ENCODE measurements around the gene RIMBP2.

Gene RIMBP2

GRCh38 chr12:130508318-130508717 lies 207.8 kb downstream of the RIMBP2 start:
- DNase-seq (ENCODE audit: low read depth): no peak

GRCh38 chr12:130506844-130507243 lies 209.3 kb downstream of the RIMBP2 start:
- no peak for DNase-seq (ENCODE audit: low read depth)

GRCh38 chr12:130504840-130505175 lies 211.3 kb downstream of the RIMBP2 start:
- no peak for DNase-seq (ENCODE audit: low read depth)

- DNase-seq (ENCODE audit: low read depth): no peak
Observed at GRCh38 chr12:130504110-130504839, 211.8 kb downstream of the RIMBP2 start.

GRCh38 chr12:130501821-130502220 lies 214.3 kb downstream of the RIMBP2 start:
- no peak for DNase-seq (ENCODE audit: low read depth)

- DNase-seq (ENCODE audit: low read depth): no peak
Observed at GRCh38 chr12:130500835-130501330, 215.2 kb downstream of the RIMBP2 start.

GRCh38 chr12:130499474-130499873 lies 216.6 kb downstream of the RIMBP2 start:
- DNase-seq (ENCODE audit: low read depth): no peak

- no peak for DNase-seq (ENCODE audit: low read depth)
Observed at GRCh38 chr12:130498589-130499385, 217.3 kb downstream of the RIMBP2 start.

- DNase-seq (ENCODE audit: low read depth): no peak
Observed at GRCh38 chr12:130497991-130498390, 218.1 kb downstream of the RIMBP2 start.

- DNase-seq (ENCODE audit: low read depth): no peak
Observed at GRCh38 chr12:130497321-130497720, 218.8 kb downstream of the RIMBP2 start.

- no peak for DNase-seq (ENCODE audit: low read depth)
Observed at GRCh38 chr12:130496516-130497120, 219.5 kb downstream of the RIMBP2 start.

GRCh38 chr12:130495156-130495555 lies 220.9 kb downstream of the RIMBP2 start:
- no peak for DNase-seq (ENCODE audit: low read depth)

- DNase-seq (ENCODE audit: low read depth): no peak
Observed at GRCh38 chr12:130494736-130495135, 221.4 kb downstream of the RIMBP2 start.

- DNase-seq (ENCODE audit: low read depth): no peak
Observed at GRCh38 chr12:130493951-130494350, 222.1 kb downstream of the RIMBP2 start.

- DNase-seq (ENCODE audit: low read depth): no peak
Observed at GRCh38 chr12:130491421-130492357, 224.4 kb downstream of the RIMBP2 start.

- DNase-seq (ENCODE audit: low read depth): no peak
Observed at GRCh38 chr12:130490674-130491073, 225.4 kb downstream of the RIMBP2 start.

GRCh38 chr12:130489293-130489692 lies 226.8 kb downstream of the RIMBP2 start:
- no peak for DNase-seq (ENCODE audit: low read depth)

GRCh38 chr12:130488358-130488710 lies 227.8 kb downstream of the RIMBP2 start:
- no peak for DNase-seq (ENCODE audit: low read depth)

GRCh38 chr12:130487636-130488357 lies 228.3 kb downstream of the RIMBP2 start:
- no peak for DNase-seq (ENCODE audit: low read depth)

GRCh38 chr12:130486891-130487416 lies 229.1 kb downstream of the RIMBP2 start:
- no peak for DNase-seq (ENCODE audit: low read depth)

- no peak for DNase-seq (ENCODE audit: low read depth)
Observed at GRCh38 chr12:130486146-130486435, 230.0 kb downstream of the RIMBP2 start.

Data from T follicular helper cell (primary cell).